H1 (cell line): ENCODE measurements around the gene CA5A.
"Not testable (repeated sequence)": the region's sequence is repeated elsewhere in the genome, so short reads cannot be mapped to it uniquely, and the experiment has no call there.

Experiments
- CBX5 ChIP-seq: fragments of 300-800, 300-1000 bp; sonication (generic); IDR thresholded peaks from 2 replicates; pipeline ENCODE4 v1.7.1; 2016; ENCODE audit warnings: antibody characterized with exemption, low read length, low read depth
- CBX8 ChIP-seq: fragments of 300-800, 300-1000 bp; sonication (generic); IDR thresholded peaks from 2 replicates; pipeline ENCODE4 v1.7.1; 2016; ENCODE audit warnings: low read depth, low read length, borderline replicate concordance
- CTCF ChIP-seq, 3 experiments: IDR thresholded peaks; 1 replicate in 2 of 3; 2 replicates in 1 of 3; pipeline versions ENCODE4 v1.5.1 to v1.6.1; 2011; ENCODE audit warnings: low read length in 3 of 3, mild to moderate bottlenecking in 3 of 3, inconsistent platforms in 2 of 3, low read depth in 1 of 3, moderate library complexity in 1 of 3; ENCODE audit not compliant: insufficient read depth in 1 of 3; ENCODE audit errors: control extremely low read depth in 1 of 3
- EZH2 ChIP-seq: fragments of 200-600 bp; sonication (generic); IDR thresholded peaks from 2 replicates; pipeline ENCODE4 v1.7.1; 2012; ENCODE audit warnings: low read depth, mild to moderate bottlenecking, moderate library complexity, low read length, inconsistent platforms; ENCODE audit not compliant: severe bottlenecking
- JUN ChIP-seq: IDR thresholded peaks from 2 replicates; pipeline ENCODE4 v1.6.1; 2011; ENCODE audit warnings: low read depth, mild to moderate bottlenecking, improper control_type of control experiment, low read length
- POLR2A ChIP-seq, 2 experiments: IDR thresholded peaks; 1 replicate in 1 of 2; 2 replicates in 1 of 2; pipeline ENCODE4 v1.6.1; 2011; ENCODE audit warnings: low read depth in 2 of 2, low read length in 2 of 2, mild to moderate bottlenecking in 2 of 2; ENCODE audit errors: control extremely low read depth in 1 of 2
- POLR2AphosphoS5 ChIP-seq: IDR thresholded peaks from 2 replicates; pipeline ENCODE4 v1.6.1; 2011; ENCODE audit warnings: low read depth, low read length
- POU5F1 ChIP-seq: IDR thresholded peaks from 2 replicates; pipeline ENCODE4 v1.6.1; 2011; ENCODE audit warnings: low read depth, mild to moderate bottlenecking, low read length, moderate library complexity
- RAD21 ChIP-seq, 2 experiments: IDR thresholded peaks in 1 of 2; conservative IDR thresholded peaks in 1 of 2; 2 replicates each; pipeline ENCODE4 v1.6.1; 2011; ENCODE audit warnings: low read depth in 2 of 2, low read length in 2 of 2, improper control_type of control experiment in 1 of 2, inconsistent platforms in 1 of 2, mild to moderate bottlenecking in 1 of 2, moderate library complexity in 1 of 2
- SIN3A ChIP-seq, 2 experiments: IDR thresholded peaks in 1 of 2; conservative IDR thresholded peaks in 1 of 2; 2 replicates each; pipeline ENCODE4 v1.6.1; 2011 to 2012; ENCODE audit warnings: low read length in 2 of 2, improper control_type of control experiment in 1 of 2, low read depth in 1 of 2, mild to moderate bottlenecking in 1 of 2
- TF ChIP-seq, protein P1 (sequence below): IDR thresholded peaks from 2 replicates; pipeline ENCODE4 v1.6.1; 2012; ENCODE audit warnings: low read length, inconsistent platforms
- TF ChIP-seq, protein P2 (sequence below): IDR thresholded peaks from 2 replicates; pipeline ENCODE4 v1.6.1; 2012; ENCODE audit warnings: inconsistent platforms

DNA sequence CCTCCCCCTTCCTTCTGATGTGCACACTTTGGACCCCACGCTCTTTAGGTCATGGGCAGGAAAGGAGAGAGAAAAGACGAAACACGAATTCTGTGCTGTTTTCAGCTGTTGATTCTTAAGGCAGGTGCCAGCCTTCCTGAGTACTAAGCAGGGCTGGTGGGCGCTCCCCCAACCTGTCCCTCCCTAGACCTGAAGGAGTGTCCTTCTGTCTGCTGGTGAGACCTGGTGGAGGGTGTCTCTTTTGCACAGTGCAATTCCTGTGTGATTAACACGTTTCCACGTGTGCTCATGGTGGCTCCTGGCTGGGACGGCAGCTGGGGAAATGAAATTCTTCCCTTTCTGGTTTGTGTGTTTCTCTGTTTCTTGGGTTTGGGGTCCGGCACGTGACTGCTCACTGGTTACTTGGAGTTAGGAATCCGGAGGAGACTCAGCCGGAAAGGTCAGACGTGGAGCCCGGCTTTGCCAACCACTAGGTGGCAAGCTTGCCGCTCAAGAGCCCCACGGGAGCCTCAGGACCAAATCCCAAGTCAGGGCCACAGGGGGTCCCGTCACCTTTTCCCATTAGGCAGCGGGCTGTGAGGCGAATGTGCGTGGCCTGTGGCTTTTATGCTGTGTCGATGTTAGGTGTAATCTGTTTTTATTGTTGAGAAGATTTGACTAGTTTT, 46.9 kb upstream of the CA5A start:
- TF ChIP-seq, protein P1, sequence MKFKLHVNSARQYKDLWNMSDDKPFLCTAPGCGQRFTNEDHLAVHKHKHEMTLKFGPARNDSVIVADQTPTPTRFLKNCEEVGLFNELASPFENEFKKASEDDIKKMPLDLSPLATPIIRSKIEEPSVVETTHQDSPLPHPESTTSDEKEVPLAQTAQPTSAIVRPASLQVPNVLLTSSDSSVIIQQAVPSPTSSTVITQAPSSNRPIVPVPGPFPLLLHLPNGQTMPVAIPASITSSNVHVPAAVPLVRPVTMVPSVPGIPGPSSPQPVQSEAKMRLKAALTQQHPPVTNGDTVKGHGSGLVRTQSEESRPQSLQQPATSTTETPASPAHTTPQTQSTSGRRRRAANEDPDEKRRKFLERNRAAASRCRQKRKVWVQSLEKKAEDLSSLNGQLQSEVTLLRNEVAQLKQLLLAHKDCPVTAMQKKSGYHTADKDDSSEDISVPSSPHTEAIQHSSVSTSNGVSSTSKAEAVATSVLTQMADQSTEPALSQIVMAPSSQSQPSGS, result not testable (repeated sequence)
- TF ChIP-seq CBX5; CBX8; EZH2; POLR2A (IDR thresholded peaks at IDR 0.05; ENCODE audit: control extremely low read depth in 1 of 2, low read depth in 2 of 2, low read length in 2 of 2); JUN; POLR2AphosphoS5; POU5F1; SIN3A (conservative IDR thresholded peaks at IDR 0.05 in 1 of 2, IDR thresholded peaks at IDR 0.05 in 1 of 2; ENCODE audit: low read depth in 1 of 2, low read length in 2 of 2): not testable (repeated sequence)
- peak; percentile 55 to 64 for TF ChIP-seq RAD21 (IDR thresholded peaks at IDR 0.05 in 1 of 2, conservative IDR thresholded peaks at IDR 0.05 in 1 of 2; ENCODE audit: low read depth in 2 of 2, low read length in 2 of 2)
- peak; percentile 9 to 62 (median 51) for TF ChIP-seq CTCF (IDR thresholded peaks at IDR 0.05; ENCODE audit: control extremely low read depth in 1 of 3, insufficient read depth in 1 of 3, low read depth in 1 of 3, low read length in 3 of 3)
- TF ChIP-seq, protein P2, sequence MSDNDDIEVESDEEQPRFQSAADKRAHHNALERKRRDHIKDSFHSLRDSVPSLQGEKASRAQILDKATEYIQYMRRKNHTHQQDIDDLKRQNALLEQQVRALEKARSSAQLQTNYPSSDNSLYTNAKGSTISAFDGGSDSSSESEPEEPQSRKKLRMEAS, result not testable (repeated sequence)
